B cell (primary cell): ENCODE measurements around the gene SFMBT2. TPM values are rescaled to one million over a fixed set of nuclear protein-coding genes. Genes with fewer than 3 reads are reported as not detected.

Experiments
- ATAC-seq: fragments of 200-7000 bp; cut with Tn5 transposase; one replicate; pipeline ENCODE4 v1.10.0; 2021; ENCODE audit warnings: low read depth, mild to moderate bottlenecking, moderate number of reproducible peaks, moderate library complexity
- CTCF ChIA-PET: fragments of 350-600 bp; sonication (Branson Sonifier 250); formaldehyde crosslinking; loops from one replicate; lab custom pipeline; 2021; ENCODE audit warnings: antibody characterized with exemption, inconsistent platforms; lab: Charles Lee
- POLR2A ChIA-PET: fragments of 350-600 bp; sonication (Branson Sonifier 250); formaldehyde crosslinking; loops from one replicate; lab custom pipeline; 2021; ENCODE audit warnings: antibody characterized with exemption; lab: Charles Lee
- DNase-seq: peaks from one replicate; pipeline ENCODE4 v3.0.0; 2013
- H2AFZ ChIP-seq: 2 replicates; pipeline ENCODE4 v1.6.1; 2012; ENCODE audit warnings: mild to moderate bottlenecking, low read depth, low read length; ENCODE audit not compliant: insufficient read depth, poor library complexity, severe bottlenecking
- H3K27ac ChIP-seq, 2 donors: 1 replicate in 1 of 2; 2 replicates in 1 of 2; pipeline ENCODE4 v1.5.1; 2012 to 2013; ENCODE audit warnings: low read length in 2 of 2, mild to moderate bottlenecking in 2 of 2, moderate library complexity in 1 of 2
- H3K27me3 ChIP-seq, 4 experiments: fragments of 200-600 bp in 1 of 4; sonication (generic) in 1 of 4; replicated peaks in 1 of 4; 1 replicate in 2 of 4; 2 replicates in 2 of 4; pipeline versions ENCODE4 v1.6.1 to v1.7.0; 2013 to 2016; ENCODE audit warnings: low read length in 3 of 4, mild to moderate bottlenecking in 2 of 4, mixed read lengths in 1 of 4, moderate library complexity in 1 of 4; ENCODE audit not compliant: insufficient read depth in 4 of 4, control insufficient read depth in 3 of 4; ENCODE audit errors: control extremely low read depth in 1 of 4
- H3K36me3 ChIP-seq, 2 experiments: replicated peaks in 1 of 2; 1 replicate in 1 of 2; 2 replicates in 1 of 2; pipeline versions ENCODE4 v1.6.1 to v1.7.1; 2013; ENCODE audit warnings: low read length in 1 of 2; ENCODE audit not compliant: insufficient read depth in 2 of 2, control insufficient read depth in 1 of 2; ENCODE audit errors: control extremely low read depth in 1 of 2, extremely low read depth in 1 of 2
- H3K4me1 ChIP-seq, 2 donors: fragments of 200-600 bp in 1 of 2; sonication (generic) in 1 of 2; 1 replicate in 1 of 2; 2 replicates in 1 of 2; pipeline versions ENCODE4 v1.5.1 to v1.6.1; 2013 to 2017; ENCODE audit warnings: low read length in 2 of 2; ENCODE audit not compliant: control insufficient read depth in 2 of 2, insufficient read depth in 2 of 2
- H3K4me2 ChIP-seq: replicated peaks from 2 replicates; pipeline ENCODE3; 2012; ENCODE audit warnings: mild to moderate bottlenecking, low read depth, low read length; ENCODE audit not compliant: poor library complexity, severe bottlenecking
- H3K4me3 ChIP-seq, 5 experiments: fragments of 200-600 bp in 1 of 5; sonication (generic) in 1 of 5; 1 replicate in 3 of 5; 2 replicates in 2 of 5; pipeline versions ENCODE4 v1.5.1 to v1.7.0; 2011 to 2016; ENCODE audit warnings: low read length in 4 of 5, mild to moderate bottlenecking in 4 of 5, low read depth in 2 of 5, control low read depth in 1 of 5, moderate library complexity in 1 of 5; ENCODE audit not compliant: insufficient read depth in 1 of 5; ENCODE audit errors: control extremely low read depth in 1 of 5, extremely low read depth in 1 of 5
- H3K79me2 ChIP-seq: fragments of 200-600 bp; sonication (generic); one replicate; pipeline ENCODE4 v1.6.0; 2016; ENCODE audit warnings: low read length; ENCODE audit not compliant: control insufficient read depth, insufficient read depth
- H3K9ac ChIP-seq: fragments of 200-600 bp; sonication (generic); 2 replicates; pipeline ENCODE4 v1.6.1; 2017; ENCODE audit warnings: mild to moderate bottlenecking, low read length, moderate library complexity
- H3K9me3 ChIP-seq, 3 donors: one replicate each; pipeline versions ENCODE4 v1.6.1 to v1.7.1; 2013; ENCODE audit warnings: low read length in 2 of 3; ENCODE audit not compliant: control insufficient read depth in 2 of 3, insufficient read depth in 1 of 3; ENCODE audit errors: control extremely low read depth in 1 of 3
- H4K20me1 ChIP-seq: 2 replicates; pipeline ENCODE4 v1.6.0; 2012; ENCODE audit warnings: mild to moderate bottlenecking, low read length; ENCODE audit not compliant: insufficient read depth, control insufficient read depth, poor library complexity, severe bottlenecking
- H3K27ac Mint-ChIP-seq: one replicate; pipeline ENCODE4 v1.8.0; 2021; ENCODE audit warnings: mixed read lengths
- H3K27me3 Mint-ChIP-seq: one replicate; pipeline ENCODE4 v1.8.0; 2021; ENCODE audit warnings: mixed read lengths
- H3K4me1 Mint-ChIP-seq: one replicate; pipeline ENCODE4 v1.8.0; 2021; ENCODE audit warnings: mixed read lengths
- H3K4me3 Mint-ChIP-seq: one replicate; pipeline ENCODE4 v1.8.0; 2021; ENCODE audit warnings: mixed read lengths
- H3K9me3 Mint-ChIP-seq: one replicate; pipeline ENCODE4 v1.8.0; 2022; ENCODE audit warnings: mixed read lengths; ENCODE audit not compliant: insufficient read depth
- CTCF ChIP-seq: fragments of 200-600 bp; IDR thresholded peaks from one replicate; pipeline ENCODE4 v1.8.0; 2022; ENCODE audit warnings: antibody characterized with exemption, mild to moderate bottlenecking
- EZH2 ChIP-seq: IDR thresholded peaks from 2 replicates; pipeline ENCODE4 v1.6.1; 2012; ENCODE audit warnings: borderline replicate concordance, low read depth, mild to moderate bottlenecking, moderate library complexity, low read length; ENCODE audit not compliant: insufficient read depth, poor library complexity, severe bottlenecking
- WGBS: methylation state at CpG from one replicate; pipeline ENCODE4 v1.1.5; 2013; ENCODE audit warnings: missing lambda C conversion rate; ENCODE audit not compliant: insufficient coverage; 5-methylcytosine and 5-hydroxymethylcytosine counted together
- intact Hi-C: fragments of 100-400 bp; cut with micrococcal nuclease; formaldehyde crosslinking; loops from one replicate; pipeline ENCODE4 v1.10.0; 2022
- polyA plus RNA-seq: library from polyadenylated mRNA; depleted of rRNA; stranded (reverse); fragments of >200 nt; gene quantifications from 2 replicates; pipeline ENCODE4 v1.2.3, GENCODE V29; 2012
- total RNA-seq, 2 donors: library from RNA; stranded (reverse); fragments of 120-200 nt in 1 of 2; gene quantifications; 1 replicate in 1 of 2; 2 replicates in 1 of 2; pipeline versions ENCODE4 v1.2.3 to v1.2.4, GENCODE V29; 2013 to 2022

The SFMBT2 gene
- total and polyA plus RNA-seq, 2 donors (not counting 1 experiment from before 2014, with no cell fraction given): 2.3 to 24.0 TPM

GRCh38 chr10:7152341-7152740 lies 258.5 kb downstream of the SFMBT2 start:
- Histone ChIP-seq H3K79me2 (no peaks in the 10 kb centered on the region), H4K20me1 (no peaks in the 10 kb centered on the region), H3K4me1 (peaks cover 11 to 13% of the 10 kb centered on the region in 2 donors), H3K9me3 (no peaks in the 10 kb centered on the region), H3K36me3 (no peaks in the 10 kb centered on the region), H3K9ac (no peak overlapping the region), H3K4me3 (no peak overlapping the region), H3K4me2 (no peak overlapping the region), H3K27ac (no peak overlapping the region), H3K27me3 (peaks cover 0 to 3% (median 0%) of the 10 kb centered on the region in 4 experiments), H2AFZ (no peak overlapping the region)
- H3K4me1 Mint-ChIP-seq: peaks cover 15% of the 10 kb centered on the region
- no peak overlapping the region for H3K4me3 Mint-ChIP-seq
- CTCF ChIA-PET: interaction anchor here (0.6 kb wide), 1 partner anchor 59 kb away, joined by 3 read pairs; no protein-coding TSS in a partner anchor
- intact Hi-C loops: no loop called here
- 100% methylated on average over 1 of the region's 2 CpGs for WGBS
- H3K27ac Mint-ChIP-seq: no peak overlapping the region
- no peaks in the 10 kb centered on the region for H3K9me3 Mint-ChIP-seq
- DNase-seq (no peak), ATAC-seq (no peak)
- no peak for TF ChIP-seq EZH2
- no peak for TF ChIP-seq CTCF
- POLR2A ChIA-PET: interaction anchor here (0.6 kb wide), 1 partner anchor 177 kb away, joined by 5 read pairs; no protein-coding TSS in a partner anchor
- peaks cover 14% of the 10 kb centered on the region for H3K27me3 Mint-ChIP-seq

GRCh38 chr10:7151538-7151937 lies 259.3 kb downstream of the SFMBT2 start:
- Histone ChIP-seq H3K79me2 (no peaks in the 10 kb centered on the region), H3K9ac (no peak overlapping the region), H3K9me3 (no peaks in the 10 kb centered on the region), H3K4me1 (peaks cover 3 to 5% of the 10 kb centered on the region in 2 donors), H3K4me2 (no peak overlapping the region), H4K20me1 (no peaks in the 10 kb centered on the region), H3K4me3 (no peak overlapping the region), H3K27ac (no peak overlapping the region), H2AFZ (no peak overlapping the region), H3K36me3 (no peaks in the 10 kb centered on the region), H3K27me3 (peaks cover 0 to 5% (median 1%) of the 10 kb centered on the region in 4 experiments)
- intact Hi-C loops: no loop called here
- WGBS: 100% methylated on average over 3 of the region's 4 CpGs
- Mint-ChIP-seq H3K9me3 (no peaks in the 10 kb centered on the region), H3K4me1 (peaks cover 7% of the 10 kb centered on the region), H3K4me3 (no peak overlapping the region), H3K27me3 (peaks cover 20% of the 10 kb centered on the region), H3K27ac (no peak overlapping the region)
- DNase-seq (no peak), ATAC-seq (no peak)
- POLR2A ChIA-PET: no interaction called here
- CTCF ChIA-PET: no interaction called here
- TF ChIP-seq CTCF (no peak), EZH2 (no peak)
